NK-92 (cell line): ENCODE measurements around the gene RGR.

Source experiments
- DNase-seq: peaks from one replicate; lab custom pipeline; 2025; ENCODE audit not compliant: unreplicated experiment; lab: John Stamatoyannopoulos, UW

RGR gene

DNA sequence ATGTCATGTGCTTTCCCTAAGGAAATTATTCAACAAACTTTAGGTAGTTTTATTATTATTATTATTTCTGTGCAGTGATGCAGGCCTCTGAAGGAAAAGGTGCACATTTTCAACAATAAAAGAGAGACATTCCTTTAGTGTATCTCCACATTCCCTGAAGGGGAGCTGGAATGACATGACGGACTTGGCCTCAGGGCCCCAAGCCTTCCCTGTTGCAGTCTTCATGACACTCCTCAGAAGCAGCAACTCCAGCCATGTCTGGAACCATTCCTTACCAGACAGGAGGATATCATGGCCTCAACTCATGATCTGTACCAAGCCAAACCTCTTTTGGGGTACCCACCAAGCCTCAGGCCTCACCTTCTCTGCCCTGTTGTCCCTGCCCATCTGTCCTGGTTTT is 48.3 kb downstream of the RGR start:
- no peak for DNase-seq

DNA sequence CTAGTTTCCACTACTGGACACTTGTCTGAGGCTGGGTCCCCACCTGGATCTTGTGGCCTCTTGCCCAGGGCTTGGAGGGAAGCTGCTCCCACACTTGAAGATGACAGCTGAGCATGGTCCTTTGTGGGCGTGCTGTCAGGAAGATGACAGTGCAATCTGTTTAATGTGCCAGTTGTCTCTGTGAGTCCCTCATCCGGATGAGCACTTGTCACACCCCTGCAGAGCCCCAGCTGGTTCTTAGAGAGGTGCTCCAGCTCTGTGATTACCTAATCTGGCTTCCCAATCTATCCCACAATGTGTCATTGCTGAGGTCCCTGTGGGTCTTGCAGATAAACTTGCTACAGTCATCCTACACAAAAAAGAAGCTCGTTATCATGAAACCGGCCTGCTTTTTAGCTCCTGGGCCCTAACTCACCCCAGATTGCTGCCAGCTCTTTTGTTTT is 48.7 kb downstream of the RGR start:
- no peak for DNase-seq

DNA sequence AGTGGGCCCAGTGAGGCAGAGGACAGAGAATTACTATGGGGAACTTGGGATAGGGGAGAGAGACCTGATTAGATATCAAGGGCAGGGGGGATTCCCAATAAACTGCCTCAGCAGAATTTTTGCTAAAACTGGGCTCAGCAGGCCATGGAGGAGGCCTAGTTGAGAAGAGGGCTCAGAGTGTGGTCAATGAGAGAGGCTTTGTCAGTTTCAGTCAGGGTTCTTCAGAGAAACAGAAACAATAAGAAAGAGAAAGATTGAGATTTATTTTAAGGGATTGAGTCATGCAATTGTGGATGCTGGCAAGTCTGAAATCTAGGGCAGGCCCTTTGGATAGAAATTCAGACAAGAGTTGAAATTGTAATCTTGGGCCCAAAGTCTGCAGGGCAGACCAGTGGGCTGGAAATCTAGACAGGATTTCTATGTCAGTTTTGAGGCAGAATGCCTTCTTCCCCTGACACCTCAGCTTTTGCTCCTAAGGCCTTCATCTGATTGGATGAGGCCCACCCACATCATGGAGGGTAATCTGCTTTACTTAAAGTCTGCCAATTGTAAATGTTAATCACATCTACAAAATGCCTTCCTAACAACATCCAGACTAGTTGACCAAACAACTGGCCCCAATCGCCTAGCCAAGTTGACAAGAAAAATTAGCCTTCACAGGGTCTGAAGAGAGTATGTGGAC is 50.1 kb downstream of the RGR start:
- no peak for DNase-seq

- DNase-seq, result no peak
Measured at GRCh38 chr10:84296091-84296981, 51.5 kb downstream of the RGR start.

DNA sequence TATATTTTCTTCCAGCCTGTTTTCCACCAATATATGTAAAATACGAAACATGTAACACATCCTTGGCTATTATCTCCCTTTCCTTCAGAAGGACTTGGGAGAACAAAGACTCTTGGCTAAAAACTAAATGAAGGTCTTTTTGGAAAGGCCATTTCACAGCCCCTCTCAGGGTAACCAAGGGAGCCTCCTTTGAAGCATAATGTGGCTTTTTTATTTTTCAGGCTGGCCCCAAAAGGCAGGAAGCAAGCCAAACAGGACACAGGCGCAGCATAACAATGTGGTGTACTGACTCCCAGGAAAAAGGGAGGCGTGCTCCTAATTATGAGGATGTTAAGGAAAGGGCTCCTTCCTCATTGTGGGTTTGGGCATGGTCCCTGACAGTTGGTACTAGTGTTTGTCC is 53.2 kb downstream of the RGR start:
- no peak for DNase-seq

DNA sequence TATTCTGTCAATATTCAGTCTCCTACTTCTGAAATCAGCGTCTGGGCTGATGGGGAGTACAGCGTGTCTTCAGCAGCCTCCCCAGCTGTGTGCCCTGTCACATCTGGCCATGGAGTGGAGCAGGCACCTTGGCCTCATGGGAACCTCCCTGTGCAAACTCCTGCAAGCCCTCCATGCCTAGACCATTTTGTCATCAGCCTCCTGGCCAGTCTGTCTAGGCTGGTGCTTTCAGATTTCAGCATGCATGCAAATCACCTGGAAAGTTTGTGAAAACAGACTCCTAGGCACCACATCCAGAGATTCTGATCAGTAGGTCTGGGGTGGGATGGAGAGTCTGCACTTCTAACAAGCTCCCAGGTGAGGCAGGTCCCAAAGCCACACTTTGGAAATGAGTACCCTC is 57.4 kb downstream of the RGR start:
- no peak for DNase-seq

DNA sequence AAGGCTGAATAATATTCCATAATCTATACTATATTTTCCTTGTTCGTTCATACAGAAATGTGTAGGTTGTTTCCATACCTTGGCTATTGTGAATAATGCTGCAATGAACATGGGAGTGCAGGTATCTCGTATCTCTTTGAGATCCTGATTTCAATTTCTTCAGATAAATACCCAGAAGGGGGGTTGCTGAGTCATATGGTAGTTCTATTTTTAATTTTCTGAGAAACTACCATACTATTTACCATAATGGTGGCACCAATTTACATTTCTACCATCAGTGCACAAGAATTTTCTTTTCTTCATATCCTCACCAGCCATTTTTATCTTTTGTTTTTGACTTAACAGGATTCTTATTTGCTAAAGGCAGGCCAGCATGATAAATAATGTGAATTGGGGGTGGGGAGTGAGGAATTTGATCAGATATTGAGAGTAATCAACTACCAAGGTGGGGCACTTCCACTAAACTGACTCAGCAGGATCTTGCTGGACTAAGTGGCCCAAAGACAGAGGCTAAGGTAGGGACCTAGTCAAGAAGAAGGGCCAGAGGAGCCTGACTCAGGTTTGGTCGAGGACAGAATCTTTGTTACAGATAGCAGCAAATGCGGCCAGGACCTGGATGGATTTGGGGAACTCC is 62.0 kb downstream of the RGR start:
- no peak for DNase-seq

GRCh38 chr10:84308021-84308420 is 63.2 kb downstream of the RGR start:
- DNase-seq, result no peak

DNA sequence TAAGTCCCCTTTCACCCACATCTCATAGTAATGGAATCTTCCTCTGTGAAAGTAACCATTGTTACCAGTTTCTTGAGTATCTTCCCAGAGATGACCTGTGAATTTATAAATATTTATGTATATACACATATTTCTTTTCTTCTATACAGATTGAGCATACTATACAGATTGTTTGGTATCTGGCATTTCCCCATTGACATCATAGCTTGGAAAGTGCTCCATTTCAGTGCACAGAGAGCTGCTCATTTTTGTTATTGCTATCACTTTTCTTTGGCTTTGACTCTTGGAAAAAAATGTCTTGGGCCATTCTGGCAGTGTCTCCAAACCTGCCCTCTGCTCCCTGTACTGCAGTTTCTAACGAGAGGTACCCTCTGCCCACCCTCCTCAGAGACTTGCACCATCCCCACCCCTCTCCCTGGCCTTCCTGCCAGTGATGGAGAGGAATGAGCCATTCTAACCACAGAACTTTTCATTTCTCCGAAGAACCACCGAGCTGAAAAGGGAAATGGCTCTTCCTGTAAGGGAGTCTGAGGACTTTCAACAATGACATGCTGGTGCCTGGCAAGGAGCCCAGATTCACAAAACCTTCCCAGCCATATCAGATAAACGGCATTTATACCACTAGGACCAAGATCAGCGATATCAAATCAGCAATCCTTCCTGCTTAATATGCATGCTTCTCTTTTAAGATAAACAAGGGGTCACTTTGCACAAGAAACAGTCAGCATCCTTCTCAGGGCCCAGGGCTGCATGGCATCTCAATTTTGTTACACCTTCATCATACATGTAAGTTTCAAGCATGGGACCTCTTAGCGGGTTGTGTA is 63.8 kb downstream of the RGR start:
- DNase-seq, result no peak
